GM23248 (cell line): ENCODE data around the gene CA11.

Source experiments
- EZH2 ChIP-seq: fragments of 200-600 bp; sonication (generic); IDR thresholded peaks from 2 replicates; pipeline ENCODE4 v1.6.1; 2018; ENCODE audit warnings: antibody characterized with exemption, mild to moderate bottlenecking; ENCODE audit not compliant: insufficient read depth, poor library complexity, severe bottlenecking
- EZH2phosphoT487 ChIP-seq: fragments of 200-600 bp; sonication (generic); IDR thresholded peaks from 2 replicates; pipeline ENCODE4 v1.6.1; 2018; ENCODE audit warnings: antibody characterized with exemption, moderate library complexity, mild to moderate bottlenecking, low read depth; ENCODE audit not compliant: insufficient read depth

GRCh38 chr19:48618278-48618915 is 27.6 kb downstream of the CA11 start:
- no peak for TF ChIP-seq EZH2phosphoT487
- TF ChIP-seq EZH2, result no peak
